ENCODE results near the gene LBR. TPM values are rescaled to one million over a fixed set of nuclear protein-coding genes. Genes with fewer than 3 reads are reported as not detected.

LBR gene
- 28.0 and 32.5 TPM in 2 replicates for total RNA-seq

DNA sequence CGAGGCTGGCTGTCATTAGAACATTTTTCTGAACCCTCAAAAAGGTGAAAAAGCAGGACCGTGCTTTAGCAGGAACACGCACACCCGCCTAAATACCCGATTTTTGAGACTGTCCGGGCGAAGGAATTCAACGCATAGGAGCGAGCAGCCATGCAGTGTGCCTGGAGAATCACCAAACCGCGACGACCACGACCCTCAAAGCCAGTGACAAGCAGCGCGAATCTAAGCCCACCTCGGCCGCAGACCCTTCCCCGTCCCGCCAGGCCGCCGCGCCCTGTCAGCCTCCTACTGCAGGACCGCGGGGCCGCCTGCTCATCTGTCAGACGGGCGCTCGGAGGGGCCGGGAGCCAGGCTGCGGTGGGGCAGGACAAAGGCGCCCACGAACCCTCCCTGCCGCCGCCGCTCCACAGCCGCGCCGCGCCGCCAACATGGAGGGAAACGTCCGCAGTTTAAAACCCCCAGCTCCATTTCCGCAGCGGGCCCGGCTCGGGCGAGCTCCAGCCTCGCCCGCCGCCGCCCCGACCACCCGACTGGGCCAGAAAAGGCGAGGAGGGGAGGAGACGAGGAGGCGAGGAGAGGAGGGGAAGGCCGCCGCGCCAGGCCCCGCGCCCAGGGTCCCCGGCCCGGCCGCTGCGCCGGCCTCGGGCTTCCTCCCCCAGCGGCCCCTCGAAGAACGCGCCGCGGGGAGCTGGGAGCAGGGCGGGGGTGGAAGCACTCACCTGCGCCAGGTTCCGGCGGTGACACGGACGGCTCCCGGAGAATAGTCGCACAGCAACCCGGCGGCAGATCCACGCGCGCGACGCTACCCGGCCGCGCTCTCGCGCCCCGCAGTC, at the start of gene LBR:
Gene LBR, minus strand, starts transcription at position 804 of the 833 bp plus-strand sequence. CDS start 3,963 bp downstream, outside the sequence.

Other genes starting within 250 kb of the LBR start
- gene ENAH, start 225.1 kb upstream of the LBR start, total RNA-seq = 95.5 and 132 TPM in 2 replicates